ENCODE results near the gene ERI2. TPM values are rescaled to one million over a fixed set of nuclear protein-coding genes. Genes with fewer than 3 reads are reported as not detected.

ERI2 gene
- total RNA-seq (45.6 TPM), polyA plus RNA-seq (12.5 TPM)

- peak within 1 kb of the TSS; percentile 88 for H3K27ac ChIP-seq (ENCODE audit: low read depth)
- H3K4me3 ChIP-seq (ENCODE audit: low read depth, low read length): peak within 1 kb of the TSS; percentile 68
- peak; percentile 92 for DNase-seq (ENCODE audit: extremely low spot score)
- H3K36me3 ChIP-seq (ENCODE audit: insufficient read depth): no peaks in the 10 kb centered on the region
- under 1% methylated on average over 74 of the region's 74 CpGs for WGBS
- H3K4me1 ChIP-seq (ENCODE audit: insufficient read depth): no peaks in the 10 kb centered on the region
These were observed at the start of gene ERI2, which contains the start of gene REXO5 for GRCh38 chr16:20806168-20807050. TSS of gene ERI2 (minus strand) at chr16:20806472. CDS start at chr16:20806430, 42 bp downstream. TSS of gene REXO5 (plus strand) at chr16:20806527. CDS start at chr16:20806954, 427 bp downstream.

GRCh38 chr16:20854963-20855362 lies 48.7 kb upstream of the ERI2 start:
- no peak for DNase-seq (ENCODE audit: extremely low spot score)
- Histone ChIP-seq H3K4me3 (ENCODE audit: low read depth, low read length) (no peak overlapping the region), H3K27ac (ENCODE audit: low read depth) (no peak overlapping the region), H3K4me1 (ENCODE audit: insufficient read depth) (no peaks in the 10 kb centered on the region), H3K36me3 (ENCODE audit: insufficient read depth) (no peaks in the 10 kb centered on the region)
- WGBS: 91% methylated on average over 2 of the region's 2 CpGs

- no peak for DNase-seq (ENCODE audit: extremely low spot score)
- Histone ChIP-seq H3K36me3 (ENCODE audit: insufficient read depth) (no peaks in the 10 kb centered on the region), H3K4me3 (ENCODE audit: low read depth, low read length) (no peak overlapping the region), H3K27ac (ENCODE audit: low read depth) (no peak overlapping the region), H3K4me1 (ENCODE audit: insufficient read depth) (no peaks in the 10 kb centered on the region)
- WGBS: 88% methylated on average over 3 of the region's 3 CpGs
These were observed 47.8 kb upstream of the ERI2 start for GRCh38 chr16:20853981-20854620.

GRCh38 chr16:20853143-20853542 lies 46.9 kb upstream of the ERI2 start:
- no peaks in the 10 kb centered on the region for H3K36me3 ChIP-seq (ENCODE audit: insufficient read depth)
- no peaks in the 10 kb centered on the region for H3K4me1 ChIP-seq (ENCODE audit: insufficient read depth)
- no peak overlapping the region for H3K27ac ChIP-seq (ENCODE audit: low read depth)
- WGBS: 62% methylated on average over 5 of the region's 5 CpGs
- no peak overlapping the region for H3K4me3 ChIP-seq (ENCODE audit: low read depth, low read length)
- DNase-seq (ENCODE audit: extremely low spot score): no peak

GRCh38 chr16:20851601-20852000 lies 45.3 kb upstream of the ERI2 start:
- Histone ChIP-seq H3K4me3 (ENCODE audit: low read depth, low read length) (no peak overlapping the region), H3K27ac (ENCODE audit: low read depth) (peak overlapping the region; percentile 45), H3K36me3 (ENCODE audit: insufficient read depth) (no peaks in the 10 kb centered on the region), H3K4me1 (ENCODE audit: insufficient read depth) (no peaks in the 10 kb centered on the region)
- DNase-seq (ENCODE audit: extremely low spot score): peak; percentile 64
- WGBS: 18% methylated on average over 2 of the region's 2 CpGs

- 56% methylated on average over 3 of the region's 3 CpGs for WGBS
- Histone ChIP-seq H3K27ac (ENCODE audit: low read depth) (peak overlapping the region; percentile 6), H3K4me1 (ENCODE audit: insufficient read depth) (no peaks in the 10 kb centered on the region), H3K36me3 (ENCODE audit: insufficient read depth) (no peaks in the 10 kb centered on the region), H3K4me3 (ENCODE audit: low read depth, low read length) (no peak overlapping the region)
- no peak for DNase-seq (ENCODE audit: extremely low spot score)
These were observed 44.7 kb upstream of the ERI2 start for GRCh38 chr16:20850981-20851380.

GRCh38 chr16:20849589-20850390 lies 43.5 kb upstream of the ERI2 start:
- WGBS: 48% methylated on average over 6 of the region's 6 CpGs
- H3K36me3 ChIP-seq (ENCODE audit: insufficient read depth): no peaks in the 10 kb centered on the region
- H3K4me3 ChIP-seq (ENCODE audit: low read depth, low read length): no peak overlapping the region
- peak overlapping the region; percentile 17 for H3K27ac ChIP-seq (ENCODE audit: low read depth)
- no peak for DNase-seq (ENCODE audit: extremely low spot score)
- H3K4me1 ChIP-seq (ENCODE audit: insufficient read depth): no peaks in the 10 kb centered on the region

- Histone ChIP-seq H3K36me3 (ENCODE audit: insufficient read depth) (no peaks in the 10 kb centered on the region), H3K27ac (ENCODE audit: low read depth) (no peak overlapping the region), H3K4me3 (ENCODE audit: low read depth, low read length) (no peak overlapping the region), H3K4me1 (ENCODE audit: insufficient read depth) (no peaks in the 10 kb centered on the region)
- DNase-seq (ENCODE audit: extremely low spot score): no peak
- 94% methylated on average over 2 of the region's 2 CpGs for WGBS
These were observed 41.3 kb upstream of the ERI2 start for GRCh38 chr16:20847550-20847949.

GRCh38 chr16:20846551-20846950 lies 40.3 kb upstream of the ERI2 start:
- no peak overlapping the region for H3K4me3 ChIP-seq (ENCODE audit: low read depth, low read length)
- H3K36me3 ChIP-seq (ENCODE audit: insufficient read depth): no peaks in the 10 kb centered on the region
- DNase-seq (ENCODE audit: extremely low spot score): no peak
- H3K27ac ChIP-seq (ENCODE audit: low read depth): no peak overlapping the region
- H3K4me1 ChIP-seq (ENCODE audit: insufficient read depth): no peaks in the 10 kb centered on the region

- no peak overlapping the region for H3K4me3 ChIP-seq (ENCODE audit: low read depth, low read length)
- H3K4me1 ChIP-seq (ENCODE audit: insufficient read depth): no peaks in the 10 kb centered on the region
- H3K36me3 ChIP-seq (ENCODE audit: insufficient read depth): no peaks in the 10 kb centered on the region
- DNase-seq (ENCODE audit: extremely low spot score): no peak
- no peak overlapping the region for H3K27ac ChIP-seq (ENCODE audit: low read depth)
- WGBS: 83% methylated on average over 6 of the region's 6 CpGs
These were observed 39.8 kb upstream of the ERI2 start for GRCh38 chr16:20846030-20846429.

- Histone ChIP-seq H3K4me1 (ENCODE audit: insufficient read depth) (no peaks in the 10 kb centered on the region), H3K4me3 (ENCODE audit: low read depth, low read length) (no peak overlapping the region), H3K27ac (ENCODE audit: low read depth) (no peak overlapping the region), H3K36me3 (ENCODE audit: insufficient read depth) (no peaks in the 10 kb centered on the region)
- no peak for DNase-seq (ENCODE audit: extremely low spot score)
- 83% methylated on average over 3 of the region's 3 CpGs for WGBS
These were observed 38.3 kb upstream of the ERI2 start for GRCh38 chr16:20844588-20844987.

- no peak overlapping the region for H3K27ac ChIP-seq (ENCODE audit: low read depth)
These were observed 37.8 kb upstream of the ERI2 start for GRCh38 chr16:20844054-20844453.

GRCh38 chr16:20839504-20839903 lies 33.2 kb upstream of the ERI2 start:
- WGBS: 91% methylated on average over 2 of the region's 2 CpGs
- DNase-seq (ENCODE audit: extremely low spot score): no peak
- no peak overlapping the region for H3K4me3 ChIP-seq (ENCODE audit: low read depth, low read length)
- H3K4me1 ChIP-seq (ENCODE audit: insufficient read depth): no peaks in the 10 kb centered on the region
- no peak overlapping the region for H3K27ac ChIP-seq (ENCODE audit: low read depth)
- peaks cover 2% of the 10 kb centered on the region for H3K36me3 ChIP-seq (ENCODE audit: insufficient read depth)

More at GRCh38 chr16:20844054-20844453, 37.8 kb upstream of the ERI2 start:
- DNase-seq (ENCODE audit: extremely low spot score): no peak
- no peaks in the 10 kb centered on the region for H3K36me3 ChIP-seq (ENCODE audit: insufficient read depth)
- no peaks in the 10 kb centered on the region for H3K4me1 ChIP-seq (ENCODE audit: insufficient read depth)
- H3K4me3 ChIP-seq (ENCODE audit: low read depth, low read length): no peak overlapping the region
- 86% methylated on average over 2 of the region's 2 CpGs for WGBS

Measured in urinary bladder (tissue), 4 donors.